ENCODE results near the gene RPL29.

Gene RPL29

GRCh38 chr3:51985063-51985462, 10.6 kb downstream of the RPL29 start:
- ATAC-seq (ENCODE audit: low read depth) (no peak), DNase-seq (ENCODE audit: low spot score) (no peak)
- H3K9me3 ChIP-seq (ENCODE audit: severe bottlenecking), result no peaks in the 10 kb centered on the region
- no peak for TF ChIP-seq CTCF (IDR thresholded peaks at IDR 0.05; ENCODE audit: poor library complexity, severe bottlenecking)
- peaks cover 5% of the 10 kb centered on the region for H3K4me1 ChIP-seq (ENCODE audit: insufficient read depth, poor library complexity, severe bottlenecking)
- no peaks in the 10 kb centered on the region for H3K36me3 ChIP-seq (ENCODE audit: low read depth)
- H3K27ac ChIP-seq (ENCODE audit: poor library complexity, severe bottlenecking), result no peak overlapping the region
- H3K4me3 ChIP-seq (ENCODE audit: severe bottlenecking), result no peak overlapping the region
- no peaks in the 10 kb centered on the region for H3K27me3 ChIP-seq (ENCODE audit: insufficient read depth, poor library complexity, severe bottlenecking)

DNA sequence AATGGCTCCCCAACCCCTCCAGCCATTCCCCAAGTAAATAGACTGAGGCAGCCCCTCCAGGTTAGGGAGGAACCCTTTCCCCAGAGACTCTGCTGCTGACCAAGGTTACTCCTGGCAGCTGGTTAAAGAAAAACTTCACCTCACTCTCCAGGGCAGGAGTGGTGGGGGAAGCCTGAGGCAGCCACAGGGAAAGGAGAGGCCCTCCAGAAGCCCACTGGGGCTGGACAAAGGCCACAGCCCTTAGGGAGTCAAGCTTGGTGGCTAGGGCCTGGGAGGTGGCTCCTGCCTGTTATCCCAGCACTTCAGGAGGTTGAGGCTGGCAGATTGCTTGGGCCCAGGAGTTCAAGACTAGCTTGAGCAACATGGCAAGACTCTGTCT, 11.4 kb downstream of the RPL29 start:
- no peaks in the 10 kb centered on the region for H3K36me3 ChIP-seq (ENCODE audit: low read depth)
- H3K9me3 ChIP-seq (ENCODE audit: severe bottlenecking), result no peaks in the 10 kb centered on the region
- DNase-seq (ENCODE audit: low spot score) (no peak), ATAC-seq (ENCODE audit: low read depth) (no peak)
- peak overlapping the region; percentile 84 for H3K27ac ChIP-seq (ENCODE audit: poor library complexity, severe bottlenecking)
- H3K4me1 ChIP-seq (ENCODE audit: insufficient read depth, poor library complexity, severe bottlenecking), result peaks cover 5% of the 10 kb centered on the region
- no peaks in the 10 kb centered on the region for H3K27me3 ChIP-seq (ENCODE audit: insufficient read depth, poor library complexity, severe bottlenecking)
- H3K4me3 ChIP-seq (ENCODE audit: severe bottlenecking), result no peak overlapping the region
- no peak for TF ChIP-seq CTCF (IDR thresholded peaks at IDR 0.05; ENCODE audit: poor library complexity, severe bottlenecking)

DNA sequence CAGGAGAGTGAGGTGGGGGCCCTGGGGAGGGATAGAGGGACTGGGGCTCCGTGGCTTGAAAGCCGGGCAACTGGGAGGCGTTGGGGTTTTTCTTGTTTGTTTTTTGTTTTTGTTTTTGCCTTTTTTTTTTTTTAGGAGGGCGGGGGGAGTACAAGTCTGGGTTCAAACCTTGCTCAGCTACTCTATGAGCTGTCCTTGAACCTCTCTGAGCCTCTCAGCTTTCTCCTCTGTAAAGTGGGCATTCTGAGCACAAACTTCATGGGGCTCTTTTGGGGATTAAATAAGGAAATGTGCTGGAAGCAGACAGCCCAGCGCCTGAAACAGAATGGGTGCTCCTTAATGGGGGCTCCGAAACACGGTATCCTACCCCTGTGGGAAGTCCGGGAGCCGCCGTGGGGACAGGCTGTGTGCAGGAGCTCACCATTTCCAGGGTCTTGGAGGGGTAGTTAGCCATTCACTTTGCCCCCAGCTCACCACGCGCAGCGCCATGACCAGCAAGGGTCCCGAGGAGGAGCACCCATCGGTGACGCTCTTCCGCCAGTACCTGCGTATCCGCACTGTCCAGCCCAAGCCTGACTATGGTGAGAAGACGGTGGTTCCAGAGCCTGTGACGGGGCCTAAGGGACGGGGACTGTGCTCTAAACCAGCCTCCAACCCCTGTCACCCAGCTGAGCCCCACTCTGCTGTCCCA, 12.0 kb downstream of the RPL29 start:
- H3K36me3 ChIP-seq (ENCODE audit: low read depth), result no peaks in the 10 kb centered on the region
- H3K9me3 ChIP-seq (ENCODE audit: severe bottlenecking), result no peaks in the 10 kb centered on the region
- no peak for ATAC-seq (ENCODE audit: low read depth)
- no peak for DNase-seq (ENCODE audit: low spot score)
- peaks cover 5% of the 10 kb centered on the region for H3K4me1 ChIP-seq (ENCODE audit: insufficient read depth, poor library complexity, severe bottlenecking)
- TF ChIP-seq CTCF (IDR thresholded peaks at IDR 0.05; ENCODE audit: poor library complexity, severe bottlenecking), result no peak
- peak overlapping the region; percentile 84 for H3K27ac ChIP-seq (ENCODE audit: poor library complexity, severe bottlenecking)
- no peaks in the 10 kb centered on the region for H3K27me3 ChIP-seq (ENCODE audit: insufficient read depth, poor library complexity, severe bottlenecking)
- peak overlapping the region; percentile 37 for H3K4me3 ChIP-seq (ENCODE audit: severe bottlenecking)

GRCh38 chr3:51982838-51983577, 12.7 kb downstream of the RPL29 start, which contains the start of gene ACY1:
Gene ACY1 (plus strand): TSS chr3:51983535. CDS start chr3:51984065, 530 bp downstream.
- ATAC-seq (ENCODE audit: low read depth) (peak; percentile 80), DNase-seq (ENCODE audit: low spot score) (peak; percentile 86)
- peaks cover 5% of the 10 kb centered on the region for H3K4me1 ChIP-seq (ENCODE audit: insufficient read depth, poor library complexity, severe bottlenecking)
- peak within 1 kb of the TSS; percentile 37 for H3K4me3 ChIP-seq (ENCODE audit: severe bottlenecking)
- no peaks in the 10 kb centered on the region for H3K36me3 ChIP-seq (ENCODE audit: low read depth)
- peak within 1 kb of the TSS; percentile 84 for H3K27ac ChIP-seq (ENCODE audit: poor library complexity, severe bottlenecking)
- TF ChIP-seq CTCF (IDR thresholded peaks at IDR 0.05; ENCODE audit: poor library complexity, severe bottlenecking), result peak; percentile 45
- no peaks in the 10 kb centered on the region for H3K27me3 ChIP-seq (ENCODE audit: insufficient read depth, poor library complexity, severe bottlenecking)
- no peaks in the 10 kb centered on the region for H3K9me3 ChIP-seq (ENCODE audit: severe bottlenecking)
